NCI-H1417 treated with DMSO at 0.1 percent for 48 hours (cell line): ENCODE results near the gene CELA2A.
"Not testable (repeated sequence)": the region's sequence is repeated elsewhere in the genome, so short reads cannot be mapped to it uniquely, and the experiment has no call there.

Experiments used
- DNase-seq: peaks from one replicate; lab custom pipeline; 2025; lab: John Stamatoyannopoulos, UW

The CELA2A gene

DNA sequence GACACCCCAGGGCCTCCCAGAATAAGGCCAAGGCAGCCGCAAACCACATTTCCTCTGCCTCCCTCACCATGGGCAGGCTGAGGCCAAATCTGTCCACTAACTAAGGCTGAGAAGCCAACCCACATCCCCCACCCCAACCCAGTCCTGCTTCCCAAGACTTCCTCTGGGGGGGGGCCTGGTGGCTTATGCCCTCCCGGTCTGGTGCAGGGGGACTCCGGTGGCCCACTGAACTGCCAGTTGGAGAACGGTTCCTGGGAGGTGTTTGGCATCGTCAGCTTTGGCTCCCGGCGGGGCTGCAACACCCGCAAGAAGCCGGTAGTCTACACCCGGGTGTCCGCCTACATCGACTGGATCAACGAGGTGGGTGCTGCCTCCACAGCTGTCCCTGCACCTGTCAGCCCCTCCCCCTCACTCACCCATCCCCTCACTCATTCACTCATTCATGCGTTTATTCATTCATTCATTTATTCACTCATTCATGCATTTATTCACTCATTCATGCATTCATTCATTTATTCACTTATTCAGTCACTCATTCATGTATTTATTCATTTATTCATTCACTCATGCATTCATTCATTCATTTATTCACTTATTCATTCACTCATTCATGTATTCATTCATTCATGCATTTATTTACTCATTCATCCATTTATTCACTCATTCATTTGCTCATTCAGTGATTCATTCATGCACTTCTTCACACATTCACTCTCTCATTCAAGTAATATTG lies 11.0 kb upstream of the CELA2A start:
- DNase-seq: no peak

DNA sequence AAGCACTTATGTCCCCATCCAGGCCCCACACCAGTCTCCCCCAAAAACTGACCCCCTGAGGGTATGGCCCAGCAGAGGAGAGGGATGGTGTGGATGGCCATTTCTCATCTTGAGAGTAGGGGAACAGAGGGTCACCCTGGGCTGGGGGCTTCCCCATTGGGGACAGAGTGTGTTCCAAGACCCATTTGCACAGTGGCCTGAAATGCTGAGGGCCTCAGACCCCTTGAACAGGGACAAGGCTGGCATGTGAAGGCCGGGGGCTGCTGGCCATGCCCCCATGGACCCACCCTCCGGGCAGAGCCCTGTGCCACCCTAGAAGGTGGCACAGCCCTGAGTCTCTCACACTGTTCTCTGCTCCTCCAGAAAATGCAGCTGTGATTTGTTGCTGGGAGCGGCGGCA lies 10.3 kb upstream of the CELA2A start:
- DNase-seq: no peak

GRCh38 chr1:15448877-15449462 lies 7.6 kb upstream of the CELA2A start:
- DNase-seq: no peak

GRCh38 chr1:15449567-15449966 lies 7.0 kb upstream of the CELA2A start:
- no peak for DNase-seq

- DNase-seq: no peak
Observed at GRCh38 chr1:15451014-15451722, 5.4 kb upstream of the CELA2A start.

- no peak for DNase-seq
Observed at GRCh38 chr1:15452216-15452615, 4.3 kb upstream of the CELA2A start.

- DNase-seq: no peak
Observed at GRCh38 chr1:15452866-15453571, 3.5 kb upstream of the CELA2A start.

GRCh38 chr1:15453734-15454133 lies 2.8 kb upstream of the CELA2A start:
- no peak for DNase-seq

DNA sequence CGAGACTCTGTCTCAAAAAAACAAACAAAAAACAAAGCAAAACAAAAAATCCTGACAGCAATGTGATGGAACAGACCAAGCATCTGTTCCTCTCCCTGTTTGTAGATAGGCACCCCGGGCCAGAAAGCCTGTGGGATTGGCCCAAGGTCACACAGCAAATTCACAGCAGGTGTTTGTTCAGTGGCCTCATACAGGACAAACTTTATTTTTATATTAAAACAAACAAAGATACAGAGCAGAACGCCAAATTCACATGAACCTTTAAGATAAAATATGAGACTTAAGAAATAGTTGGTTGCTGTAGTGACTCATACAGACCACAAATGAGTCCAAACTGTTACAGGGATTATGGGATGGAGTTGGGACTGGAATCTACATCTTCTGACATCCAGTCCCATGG lies 2.3 kb upstream of the CELA2A start:
- no peak for DNase-seq

GRCh38 chr1:15455522-15455921 lies 1.0 kb upstream of the CELA2A start:
- DNase-seq: no peak

DNA sequence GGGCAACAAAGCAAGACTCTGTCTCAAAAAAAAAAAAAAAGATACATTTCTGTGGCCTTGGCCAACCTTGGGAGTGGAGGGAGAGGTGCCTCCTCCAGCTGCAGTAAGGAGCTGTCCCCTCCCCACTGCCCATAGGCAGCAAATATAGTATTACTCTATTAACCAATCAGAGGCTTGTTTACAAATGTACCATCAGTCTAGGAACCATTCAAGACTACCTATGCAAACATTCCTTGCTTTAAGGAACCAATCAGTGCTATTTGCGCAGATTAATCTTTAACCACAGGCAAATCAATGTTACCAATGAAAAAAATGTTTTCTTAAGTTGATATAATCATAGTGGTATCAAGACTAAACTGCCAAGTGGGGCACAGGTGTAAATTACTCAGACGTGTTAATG lies 1.1 kb downstream of the CELA2A start:
- no peak for DNase-seq

DNA sequence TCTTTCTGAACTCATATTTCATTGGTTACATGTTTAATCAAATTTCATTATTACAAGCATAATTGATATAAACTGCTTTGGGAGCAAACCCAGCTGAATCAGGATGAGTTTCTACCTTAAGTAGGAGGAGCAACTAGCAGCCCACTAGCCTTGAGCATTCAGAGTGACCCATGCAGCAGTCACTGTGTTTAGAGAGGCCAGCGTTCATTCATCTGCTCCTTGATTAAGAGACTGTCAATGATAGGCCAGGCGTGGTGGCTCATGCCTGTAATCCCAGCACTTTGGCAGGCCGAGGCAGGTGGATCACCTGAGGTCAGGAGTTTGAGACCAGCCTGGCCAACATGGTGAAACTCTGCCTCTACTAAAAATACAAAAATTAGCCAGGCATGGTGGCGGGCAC lies 1.9 kb downstream of the CELA2A start:
- not testable (repeated sequence) for DNase-seq

DNA sequence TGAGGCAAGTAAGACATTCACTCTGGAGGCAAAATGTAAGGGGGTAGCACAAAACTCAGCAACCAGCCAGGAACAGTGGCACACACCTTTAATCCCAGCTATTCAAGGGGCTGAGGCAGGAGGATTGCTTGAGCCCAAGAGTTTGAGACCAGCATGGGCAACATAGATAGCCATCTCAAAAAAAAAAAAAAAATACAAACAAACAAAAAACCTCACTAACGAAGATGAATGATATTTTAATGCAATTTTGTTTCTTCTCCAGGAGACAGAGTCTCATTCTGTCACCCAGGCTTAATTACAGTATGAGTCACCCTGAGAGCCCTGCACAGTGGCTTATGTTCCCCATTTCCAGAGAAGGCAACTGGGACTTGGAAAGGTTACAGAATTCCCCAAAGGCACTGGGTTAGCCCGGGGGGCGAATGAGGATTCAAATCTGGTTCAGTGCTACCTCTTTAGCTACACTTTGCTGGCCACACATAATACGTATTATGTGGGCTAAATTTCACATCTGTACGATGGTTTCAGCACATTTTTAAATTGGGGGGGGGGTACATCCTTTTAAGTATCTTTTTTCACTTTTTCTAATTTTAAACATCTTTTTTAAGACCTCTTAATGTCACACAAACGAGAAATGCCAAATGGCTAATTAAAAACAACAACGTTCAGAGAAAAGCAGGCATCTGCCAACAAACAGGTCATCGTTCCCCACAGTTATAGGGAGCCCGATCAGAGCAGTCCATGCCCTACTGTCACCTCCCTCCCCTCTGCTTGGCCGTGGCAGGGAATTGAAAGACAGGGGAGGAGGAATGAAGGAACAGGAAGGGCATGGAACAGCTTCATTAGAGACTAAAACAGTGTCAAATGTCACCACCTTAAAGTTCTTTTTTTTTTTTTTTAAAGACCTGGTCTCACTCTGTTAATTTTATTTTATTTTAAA lies 3.5 kb downstream of the CELA2A start:
- no peak for DNase-seq

DNA sequence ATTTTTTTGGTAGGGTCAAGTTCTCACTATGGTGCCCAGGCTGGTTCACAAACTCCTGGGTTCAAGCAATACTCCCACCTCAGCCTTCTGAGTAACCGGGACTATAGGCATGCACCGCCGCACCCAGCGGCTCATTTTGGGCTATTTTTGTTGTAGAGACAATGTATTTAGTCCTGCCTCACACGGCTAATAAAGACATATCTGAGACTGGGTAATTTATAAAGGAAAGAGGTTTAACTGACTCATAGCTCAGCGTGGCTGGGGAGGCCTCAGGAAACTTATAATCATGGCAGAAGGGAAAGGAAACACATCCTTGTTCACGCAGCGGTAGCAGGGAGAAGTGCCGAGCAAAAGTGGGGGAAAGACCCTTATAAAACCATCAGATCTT lies 4.2 kb downstream of the CELA2A start:
- no peak for DNase-seq

DNA sequence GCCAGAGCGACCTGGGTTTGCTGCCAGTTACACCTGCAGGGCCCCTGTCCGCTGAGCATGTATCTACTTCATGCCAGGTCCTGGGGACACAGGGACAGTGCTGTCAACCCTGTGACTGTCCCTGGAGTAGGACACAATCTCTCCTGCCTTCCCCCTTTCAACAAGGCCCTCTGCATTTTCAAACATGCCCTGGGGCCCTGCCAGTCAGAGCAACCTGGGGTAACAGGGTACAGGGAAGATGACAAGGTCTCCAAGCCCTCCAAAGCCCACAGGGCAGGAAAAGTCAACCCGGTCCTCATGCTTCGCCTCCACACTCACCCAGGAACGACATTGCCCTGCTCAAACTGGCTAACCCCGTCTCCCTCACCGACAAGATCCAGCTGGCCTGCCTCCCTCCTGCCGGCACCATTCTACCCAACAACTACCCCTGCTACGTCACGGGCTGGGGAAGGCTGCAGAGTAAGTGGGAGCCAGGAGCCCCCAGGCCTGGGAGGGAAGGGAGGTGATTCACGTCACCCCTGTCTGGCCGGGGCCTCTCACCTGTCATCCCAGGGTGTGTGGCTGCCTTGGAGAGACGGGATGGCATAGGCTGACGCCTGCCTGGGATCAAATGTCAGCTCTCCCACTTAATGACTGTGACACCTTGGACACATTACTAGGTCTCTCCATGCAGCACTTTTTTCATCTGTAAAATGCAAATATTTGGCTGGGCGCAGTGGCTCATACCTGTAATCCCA lies 6.7 kb downstream of the CELA2A start:
- DNase-seq: not testable (repeated sequence)

- not testable (repeated sequence) for DNase-seq
Observed at GRCh38 chr1:15463926-15464322, 7.4 kb downstream of the CELA2A start.

DNA sequence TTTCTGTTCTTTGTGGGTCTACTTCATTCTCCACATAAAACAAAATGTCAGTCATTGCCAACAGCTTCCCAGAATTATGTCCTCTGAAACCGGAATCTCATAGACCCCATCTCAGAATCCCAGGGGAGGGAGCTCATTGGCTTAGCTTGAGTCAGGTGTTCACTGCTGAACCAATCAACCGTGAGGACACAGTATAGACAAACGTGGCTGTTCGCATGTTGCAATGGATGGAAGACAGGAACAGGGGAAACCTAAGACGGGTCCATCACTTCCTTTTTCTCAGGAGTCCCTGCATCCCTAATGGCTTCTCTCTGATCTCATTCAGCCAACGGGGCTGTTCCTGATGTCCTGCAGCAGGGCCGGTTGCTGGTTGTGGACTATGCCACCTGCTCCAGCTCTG lies 9.1 kb downstream of the CELA2A start:
- no peak for DNase-seq

GRCh38 chr1:15466955-15467625 lies 10.6 kb downstream of the CELA2A start:
- DNase-seq: not testable (repeated sequence)

- no peak for DNase-seq
Observed at GRCh38 chr1:15468145-15468544, 11.6 kb downstream of the CELA2A start.

GRCh38 chr1:15469361-15469760 lies 12.8 kb downstream of the CELA2A start:
- DNase-seq: no peak
